ENCODE results near the gene CPNE1. TPM values are rescaled to one million over a fixed set of nuclear protein-coding genes. Genes with fewer than 3 reads are reported as not detected.

Gene CPNE1
- total RNA-seq, 1 experiment from 2014 or later, result 155 TPM

- H3K27me3 Mint-ChIP-seq (ENCODE audit: low read depth), result peaks cover 1% of the 10 kb centered on the region; the same call in 1 of the 2 replicates
- H3K27ac Mint-ChIP-seq, result no peak overlapping the region
- H3K9me3 Mint-ChIP-seq, result peaks cover 0 to 2% of the 10 kb centered on the region in 2 experiments; a peak in 2 of 5 replicates
- no peak for DNase-seq
- Histone ChIP-seq H2BK20ac (ENCODE audit: low read depth, low read length, poor library complexity, severe bottlenecking) (no peak overlapping the region), H4K8ac (replicated peaks; ENCODE audit: insufficient read length, low read depth, low read length) (no peak overlapping the region), H3K4me1 (ENCODE audit: insufficient read depth, low read length) (no peaks in the 10 kb centered on the region), H2BK120ac (ENCODE audit: low read depth, low read length, poor library complexity, severe bottlenecking) (no peak overlapping the region), H3K27ac (ENCODE audit: insufficient read length, low read depth, low read length) (no peak overlapping the region), H3K79me2 (ENCODE audit: insufficient read depth, low read length) (no peaks in the 10 kb centered on the region), H3K4ac (ENCODE audit: low read depth, low read length) (no peak overlapping the region), H2BK5ac (ENCODE audit: insufficient read length, low read length) (no peak overlapping the region), H3K14ac (ENCODE audit: insufficient read depth, low read length) (no peak overlapping the region; the same call in 1 of the 2 replicates), H3K23ac (ENCODE audit: insufficient read length, low read depth, low read length) (no peak overlapping the region), H2AFZ (ENCODE audit: low read length) (no peak overlapping the region), H3K27me3 (ENCODE audit: insufficient read depth, low read length) (no peaks in the 10 kb centered on the region), H3K23me2 (ENCODE audit: insufficient read length, low read depth, low read length, poor library complexity, severe bottlenecking) (no peaks in the 10 kb centered on the region), H3K9me3 (ENCODE audit: control insufficient read depth, low read depth, low read length) (no peaks in the 10 kb centered on the region), H2BK15ac (ENCODE audit: low read depth, low read length) (no peak overlapping the region), H3K18ac (ENCODE audit: insufficient read length, low read depth, low read length) (no peak overlapping the region), H4K20me1 (ENCODE audit: control insufficient read depth, insufficient read depth, insufficient read length) (no peaks in the 10 kb centered on the region), H3K79me1 (ENCODE audit: insufficient read depth, low read depth, low read length, poor library complexity, severe bottlenecking) (no peaks in the 10 kb centered on the region), H3T11ph (ENCODE audit: low read length) (no peak overlapping the region), H4K5ac (ENCODE audit: insufficient read length, low read depth, low read length) (no peak overlapping the region), H2AK5ac (ENCODE audit: insufficient read length, low read length) (no peak overlapping the region), H2BK12ac (ENCODE audit: insufficient read length, low read depth, low read length) (no peak overlapping the region), H3K9ac (ENCODE audit: extremely low read depth, insufficient read length, low read length) (no peak overlapping the region), H3K4me2 (ENCODE audit: insufficient read depth, insufficient read length, low read length) (no peak overlapping the region), H4K91ac (ENCODE audit: insufficient read length, low read depth, low read length) (no peak overlapping the region), H3K56ac (ENCODE audit: insufficient read length, low read depth, low read length) (no peak overlapping the region)
- no peak for TF ChIP-seq CTCF (conservative IDR thresholded peaks at IDR 0.05)
- H3K4me1 Mint-ChIP-seq, result no peaks in the 10 kb centered on the region
- H3K36me3 Mint-ChIP-seq (ENCODE audit: insufficient read depth in 1 of 3, low read depth in 3 of 3), result peaks cover 0 to 3% (median 0%) of the 10 kb centered on the region in 3 experiments; a peak in 2 of 7 replicates
- no peak overlapping the region for H3K4me3 Mint-ChIP-seq
- WGBS (ENCODE audit: extremely low coverage, insufficient read length, low lambda C conversion rate), result no CpG with 5 or more reads among the region's 18 CpGs
Observed at GRCh38 chr20:35583636-35584560, 80.8 kb downstream of the CPNE1 start.

All from H9 (cell line).